CD14-positive monocyte (primary cell): Measurements from ENCODE around the gene FAM193A. TPM values are rescaled to one million over a fixed set of nuclear protein-coding genes. Genes with fewer than 3 reads are reported as not detected.
A peak's percentile ranks its signal among the peaks of the same experiment; 100 is the strongest.

Experiments
- DNase-seq, 3 donors: peaks; one replicate each; pipeline ENCODE4 v3.0.0-alpha.2; 2011 to 2022
- H2AFZ ChIP-seq: 2 replicates; pipeline ENCODE4 v1.6.0; 2012; ENCODE audit warnings: mild to moderate bottlenecking, low read depth, low read length, inconsistent platforms; ENCODE audit not compliant: insufficient read depth, poor library complexity, severe bottlenecking
- H3K27ac ChIP-seq, 2 donors: 1 replicate in 1 of 2; 2 replicates in 1 of 2; pipeline ENCODE4 v1.5.1; 2012 to 2013; ENCODE audit warnings: low read length in 2 of 2, control low read depth in 1 of 2, inconsistent platforms in 1 of 2, low read depth in 1 of 2, mild to moderate bottlenecking in 1 of 2
- H3K27me3 ChIP-seq, 2 donors: one replicate each; pipeline versions ENCODE4 v1.6.0 to v1.6.1; 2011 to 2013; ENCODE audit warnings: low read length in 2 of 2; ENCODE audit not compliant: control insufficient read depth in 2 of 2, insufficient read depth in 2 of 2
- H3K36me3 ChIP-seq, 2 donors: replicated peaks in 1 of 2; 1 replicate in 1 of 2; 2 replicates in 1 of 2; pipeline versions ENCODE4 v1.5.1 to v1.6.1; 2012 to 2013; ENCODE audit warnings: low read length in 2 of 2, control low read depth in 1 of 2, inconsistent platforms in 1 of 2, mild to moderate bottlenecking in 1 of 2; ENCODE audit not compliant: insufficient read depth in 2 of 2, control insufficient read depth in 1 of 2
- H3K4me1 ChIP-seq, 2 donors: 1 replicate in 1 of 2; 2 replicates in 1 of 2; pipeline versions ENCODE4 v1.5.1 to v1.6.1; 2012 to 2013; ENCODE audit warnings: low read length in 2 of 2, control low read depth in 1 of 2, inconsistent platforms in 1 of 2, mild to moderate bottlenecking in 1 of 2, moderate library complexity in 1 of 2; ENCODE audit not compliant: insufficient read depth in 2 of 2, control insufficient read depth in 1 of 2
- H3K4me2 ChIP-seq: replicated peaks from 2 replicates; pipeline ENCODE3; 2012; ENCODE audit warnings: low read length, moderate library complexity, mild to moderate bottlenecking; ENCODE audit not compliant: poor library complexity, severe bottlenecking; ENCODE audit errors: extremely low read depth
- H3K4me3 ChIP-seq, 3 experiments: fragments of 200-600 bp in 1 of 3; sonication (generic) in 1 of 3; replicated peaks in 1 of 3; 1 replicate in 2 of 3; 2 replicates in 1 of 3; pipeline ENCODE4 v1.5.1; 2011 to 2013; ENCODE audit warnings: low read length in 3 of 3, mild to moderate bottlenecking in 3 of 3, control low read depth in 2 of 3, low read depth in 2 of 3, inconsistent platforms in 1 of 3, moderate library complexity in 1 of 3
- H3K79me2 ChIP-seq: 2 replicates; pipeline ENCODE4 v1.6.0; 2012; ENCODE audit warnings: mild to moderate bottlenecking, control low read depth, inconsistent platforms, low read length, moderate library complexity; ENCODE audit not compliant: insufficient read depth
- H3K9ac ChIP-seq: 2 replicates; pipeline ENCODE4 v1.6.0; 2017; ENCODE audit warnings: low read length, mild to moderate bottlenecking; ENCODE audit not compliant: insufficient read depth, poor library complexity, severe bottlenecking
- H3K9me3 ChIP-seq, 2 donors: replicated peaks in 1 of 2; 1 replicate in 1 of 2; 2 replicates in 1 of 2; pipeline versions ENCODE4 v1.5.1 to v1.6.1; 2012 to 2013; ENCODE audit warnings: low read length in 2 of 2, control low read depth in 1 of 2; ENCODE audit not compliant: control insufficient read depth in 1 of 2, insufficient read depth in 1 of 2
- H4K20me1 ChIP-seq: 2 replicates; pipeline ENCODE4 v1.6.0; 2012; ENCODE audit warnings: mild to moderate bottlenecking, low read length, control low read depth, moderate library complexity; ENCODE audit not compliant: insufficient read depth
- H3K27ac Mint-ChIP-seq, 7 donors: one replicate each; pipeline ENCODE4 v1.8.0; 2020; ENCODE audit warnings: mild to moderate bottlenecking in 7 of 7, mixed read lengths in 7 of 7, moderate library complexity in 6 of 7, inconsistent platforms in 2 of 7
- H3K27me3 Mint-ChIP-seq, 3 donors: one replicate each; pipeline ENCODE4 v1.8.0; 2021 to 2022; ENCODE audit warnings: low read depth in 3 of 3, mild to moderate bottlenecking in 3 of 3, mixed read lengths in 3 of 3, moderate library complexity in 3 of 3, inconsistent platforms in 1 of 3
- H3K36me3 Mint-ChIP-seq, 2 donors: one replicate each; pipeline ENCODE4 v1.8.0; 2020; ENCODE audit warnings: mixed read lengths in 2 of 2, inconsistent platforms in 1 of 2, mild to moderate bottlenecking in 1 of 2
- H3K4me1 Mint-ChIP-seq: one replicate; pipeline ENCODE4 v1.8.0; 2020; ENCODE audit warnings: mild to moderate bottlenecking, mixed read lengths
- H3K4me3 Mint-ChIP-seq, 2 donors: one replicate each; pipeline ENCODE4 v1.8.0; 2020; ENCODE audit warnings: mild to moderate bottlenecking in 2 of 2, mixed read lengths in 2 of 2, moderate library complexity in 1 of 2
- H3K9me3 Mint-ChIP-seq, 7 donors: one replicate each; pipeline ENCODE4 v1.8.0; 2020 to 2022; ENCODE audit warnings: mixed read lengths in 7 of 7, mild to moderate bottlenecking in 6 of 7, moderate library complexity in 6 of 7, inconsistent platforms in 2 of 7
- CTCF ChIP-seq: fragments of 200-600 bp; IDR thresholded peaks from one replicate; pipeline ENCODE4 v1.8.0; 2022; ENCODE audit warnings: antibody characterized with exemption, mild to moderate bottlenecking
- WGBS: methylation state at CpG from one replicate; pipeline ENCODE4 v1.1.5; 2013; ENCODE audit warnings: missing lambda C conversion rate; ENCODE audit not compliant: insufficient coverage; 5-methylcytosine and 5-hydroxymethylcytosine counted together
- intact Hi-C, 2 donors: fragments of 100-400 bp; cut with micrococcal nuclease; formaldehyde crosslinking; loops; one replicate each; pipeline versions ENCODE4 v1.15.0 to v1.15.1; 2023
- polyA plus RNA-seq, 3 donors: library from polyadenylated mRNA; depleted of rRNA in 1 of 3; unstranded in 2 of 3; stranded (reverse) in 1 of 3; fragments of 300-500 nt in 2 of 3; fragments of >200 nt in 1 of 3; fragmentation: Illumina TruSeq in 2 of 3; gene quantifications; 1 replicate in 2 of 3; 2 replicates in 1 of 3; pipeline ENCODE4 v1.2.3, GENCODE V29; 2012 to 2021

Gene FAM193A
- polyA plus RNA-seq, 3 donors: 0.66 to 11.8 (median 0.82) TPM

- Histone ChIP-seq H2AFZ (no peak overlapping the region), H3K27ac (no peak overlapping the region), H3K4me1 (peaks cover 11 to 14% of the 10 kb centered on the region in 2 donors), H4K20me1 (peaks cover 100% of the 10 kb centered on the region), H3K4me2 (no peak overlapping the region), H3K79me2 (peaks cover 98% of the 10 kb centered on the region), H3K36me3 (no peaks in the 10 kb centered on the region), H3K4me3 (no peak overlapping the region), H3K9me3 (no peaks in the 10 kb centered on the region), H3K9ac (no peak overlapping the region), H3K27me3 (no peaks in the 10 kb centered on the region)
- no peak overlapping the region for H3K4me3 Mint-ChIP-seq
- peak overlapping the region in 1 of 7 donors; percentile 21 for H3K27ac Mint-ChIP-seq
- no peaks in the 10 kb centered on the region for H3K27me3 Mint-ChIP-seq
- no peaks in the 10 kb centered on the region for H3K36me3 Mint-ChIP-seq
- H3K4me1 Mint-ChIP-seq: peaks cover 38% of the 10 kb centered on the region
- H3K9me3 Mint-ChIP-seq: no peaks in the 10 kb centered on the region
- WGBS: 100% methylated on average over 2 of the region's 5 CpGs
- TF ChIP-seq CTCF: no peak
- DNase-seq: no peak
- intact Hi-C loops: no loop called here
Measured at GRCh38 chr4:2586502-2586901, 50.1 kb downstream of the FAM193A start.

- 75% methylated on average over 2 of the region's 8 CpGs for WGBS
- TF ChIP-seq CTCF: no peak
- Histone ChIP-seq H3K4me3 (no peak overlapping the region), H3K27ac (no peak overlapping the region), H3K79me2 (peaks cover 98% of the 10 kb centered on the region), H3K4me2 (no peak overlapping the region), H3K27me3 (no peaks in the 10 kb centered on the region), H3K9me3 (no peaks in the 10 kb centered on the region), H4K20me1 (peaks cover 100% of the 10 kb centered on the region), H3K9ac (no peak overlapping the region), H3K36me3 (no peaks in the 10 kb centered on the region), H3K4me1 (peaks cover 15 to 18% of the 10 kb centered on the region in 2 donors), H2AFZ (no peak overlapping the region)
- peaks cover 37% of the 10 kb centered on the region for H3K4me1 Mint-ChIP-seq
- H3K4me3 Mint-ChIP-seq: no peak overlapping the region
- H3K9me3 Mint-ChIP-seq: no peaks in the 10 kb centered on the region
- H3K27ac Mint-ChIP-seq: peak overlapping the region in 2 of 7 donors; percentile 23 to 42
- intact Hi-C loops: no loop called here
- H3K27me3 Mint-ChIP-seq: no peaks in the 10 kb centered on the region
- DNase-seq: no peak
- H3K36me3 Mint-ChIP-seq: no peaks in the 10 kb centered on the region
Measured at GRCh38 chr4:2587213-2587823, 50.9 kb downstream of the FAM193A start.
